HUES48 (cell line): ENCODE data around the gene ZNF664.

Experiments used
- H3K27ac ChIP-seq: one replicate; pipeline ENCODE4 v1.7.0; 2013; ENCODE audit warnings: low read depth, low read length, inconsistent platforms
- H3K27me3 ChIP-seq: 2 replicates; pipeline ENCODE4 v1.6.1; 2013; ENCODE audit warnings: mild to moderate bottlenecking, low read length; ENCODE audit not compliant: control insufficient read depth, insufficient read depth
- H3K36me3 ChIP-seq: 2 replicates; pipeline ENCODE4 v1.6.1; 2013; ENCODE audit warnings: low read length; ENCODE audit not compliant: control insufficient read depth, insufficient read depth
- H3K4me1 ChIP-seq: 2 replicates; pipeline ENCODE4 v1.6.1; 2013; ENCODE audit warnings: mild to moderate bottlenecking, low read length; ENCODE audit not compliant: control insufficient read depth, insufficient read depth
- H3K4me3 ChIP-seq: 2 replicates; pipeline ENCODE4 v1.5.1; 2013; ENCODE audit warnings: mild to moderate bottlenecking, low read depth, low read length
- H3K9ac ChIP-seq: 2 replicates; pipeline ENCODE4 v1.6.1; 2013; ENCODE audit warnings: mild to moderate bottlenecking, low read depth, low read length, moderate library complexity
- H3K9me3 ChIP-seq: 2 replicates; pipeline ENCODE4 v1.6.1; 2013; ENCODE audit warnings: low read length; ENCODE audit not compliant: control insufficient read depth, insufficient read depth

ZNF664 gene

DNA sequence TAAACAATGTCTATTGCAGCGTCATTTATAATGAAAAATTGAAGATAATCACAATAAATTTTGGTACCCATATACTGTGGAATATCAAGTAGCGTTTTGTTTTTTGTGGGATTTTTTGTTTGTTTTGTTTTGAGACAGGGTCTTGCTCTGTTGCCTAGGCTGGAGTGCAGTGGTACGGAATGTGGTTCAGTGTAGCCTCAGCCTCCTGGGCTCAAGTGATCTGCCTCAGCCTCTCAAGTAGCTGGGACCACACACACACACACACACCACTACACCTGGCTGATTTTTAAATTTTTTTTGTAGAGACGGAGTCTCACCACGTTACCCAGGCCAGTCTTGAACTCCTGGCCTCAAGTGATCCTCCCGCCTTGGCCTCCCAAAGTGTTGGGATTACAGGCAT lies 6.6 kb downstream of the ZNF664 start:
- no peak overlapping the region for H3K4me3 ChIP-seq
- no peak overlapping the region for H3K27ac ChIP-seq
- H3K9me3 ChIP-seq = no peaks in the 10 kb centered on the region
- H3K9ac ChIP-seq = no peak overlapping the region
- H3K27me3 ChIP-seq = peaks cover 20% of the 10 kb centered on the region
- peaks cover 3% of the 10 kb centered on the region for H3K4me1 ChIP-seq
- H3K36me3 ChIP-seq = peaks cover 4% of the 10 kb centered on the region; the same call in 1 of the 2 replicates

DNA sequence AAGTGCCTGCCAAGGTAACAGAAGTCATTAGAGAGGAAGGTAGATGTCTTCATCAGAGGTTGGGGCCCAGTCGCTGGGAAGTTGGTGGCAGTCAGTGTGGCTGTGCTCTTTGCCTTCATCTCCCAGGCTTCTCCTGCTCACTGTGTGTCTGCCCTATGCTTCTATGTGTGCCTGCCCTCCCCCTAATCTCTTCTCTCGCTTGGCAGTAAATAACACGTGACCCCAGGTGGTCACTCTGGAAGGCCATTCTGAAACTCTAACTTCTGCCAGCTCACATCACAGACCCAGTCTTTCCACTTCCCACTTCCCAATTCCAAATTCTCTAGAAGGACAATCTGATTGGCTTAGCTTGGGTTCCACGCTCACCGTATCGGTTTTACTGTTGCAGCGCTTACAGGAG lies 9.3 kb downstream of the ZNF664 start:
- no peaks in the 10 kb centered on the region; the same call in 1 of the 2 replicates for H3K36me3 ChIP-seq
- no peaks in the 10 kb centered on the region for H3K4me1 ChIP-seq
- no peak overlapping the region for H3K27ac ChIP-seq
- H3K9me3 ChIP-seq = no peaks in the 10 kb centered on the region
- H3K4me3 ChIP-seq = no peak overlapping the region
- H3K9ac ChIP-seq = no peak overlapping the region
- no peaks in the 10 kb centered on the region for H3K27me3 ChIP-seq

DNA sequence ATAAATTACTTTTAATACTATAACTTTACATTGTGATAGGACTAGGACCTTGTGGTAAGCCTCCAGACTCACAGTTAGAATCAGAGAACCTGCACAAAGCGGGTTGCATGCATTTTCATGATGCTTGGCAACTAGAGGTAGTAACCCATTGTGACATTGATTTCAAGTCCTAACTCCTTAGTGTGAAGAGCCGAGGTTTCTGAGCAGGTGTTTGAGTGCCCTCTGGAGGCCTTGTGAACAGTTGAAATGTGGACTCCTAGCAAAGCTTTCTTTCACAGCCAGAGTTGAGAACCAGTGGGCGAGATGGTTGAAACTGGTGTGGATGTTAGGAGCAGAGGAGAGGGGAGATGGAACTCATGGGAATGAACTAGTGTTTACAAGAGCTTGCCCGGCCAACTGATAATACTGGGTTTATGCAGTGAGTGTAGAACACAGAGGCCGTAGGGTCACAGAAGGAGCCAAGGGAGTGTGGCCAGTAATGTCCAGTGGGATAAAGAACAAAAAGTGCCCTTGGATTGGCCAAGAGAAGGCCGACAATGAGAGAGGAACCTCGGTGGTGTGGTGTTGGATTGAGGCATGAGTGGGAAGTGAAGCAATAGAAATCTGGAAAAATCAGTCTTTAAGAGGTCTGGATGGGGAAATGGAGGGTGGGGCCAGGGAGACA lies 10.9 kb downstream of the ZNF664 start:
- no peaks in the 10 kb centered on the region for H3K27me3 ChIP-seq

DNA sequence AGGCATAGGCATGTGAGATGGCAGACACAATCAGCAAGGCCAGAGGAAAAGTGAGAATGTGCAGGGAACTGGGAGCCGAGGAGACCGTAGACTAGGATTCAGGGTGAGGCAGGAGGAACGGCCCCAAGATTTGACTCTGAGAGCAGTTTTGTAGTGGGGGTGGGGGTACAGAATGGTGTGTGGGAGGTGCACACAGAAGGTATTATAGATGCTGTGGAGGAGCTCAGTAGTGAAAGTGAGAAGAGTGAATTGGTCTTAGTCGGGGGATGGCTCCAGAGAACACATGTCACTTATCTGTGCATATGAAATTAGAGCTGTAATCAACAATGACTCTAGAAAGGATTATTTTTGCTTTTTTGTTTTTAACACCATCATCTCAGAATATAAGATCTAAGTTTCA lies 11.9 kb downstream of the ZNF664 start:
- Histone ChIP-seq H3K36me3 (0 out of 2 replicates have a peak, but pooled peaks cover 12% of the 10 kb centered on the region), H3K4me1 (no peaks in the 10 kb centered on the region), H3K9me3 (no peaks in the 10 kb centered on the region), H3K4me3 (no peak overlapping the region), H3K9ac (no peak overlapping the region), H3K27ac (no peak overlapping the region), H3K27me3 (no peaks in the 10 kb centered on the region)

More for the DNA sequence above, 10.9 kb downstream of the ZNF664 start:
- H3K4me3 ChIP-seq = no peak overlapping the region
- 0 out of 2 replicates have a peak, but pooled peaks cover 11% of the 10 kb centered on the region for H3K36me3 ChIP-seq
- no peaks in the 10 kb centered on the region for H3K9me3 ChIP-seq
- no peak overlapping the region for H3K27ac ChIP-seq
- no peak overlapping the region for H3K9ac ChIP-seq
- H3K4me1 ChIP-seq = no peaks in the 10 kb centered on the region

DNA sequence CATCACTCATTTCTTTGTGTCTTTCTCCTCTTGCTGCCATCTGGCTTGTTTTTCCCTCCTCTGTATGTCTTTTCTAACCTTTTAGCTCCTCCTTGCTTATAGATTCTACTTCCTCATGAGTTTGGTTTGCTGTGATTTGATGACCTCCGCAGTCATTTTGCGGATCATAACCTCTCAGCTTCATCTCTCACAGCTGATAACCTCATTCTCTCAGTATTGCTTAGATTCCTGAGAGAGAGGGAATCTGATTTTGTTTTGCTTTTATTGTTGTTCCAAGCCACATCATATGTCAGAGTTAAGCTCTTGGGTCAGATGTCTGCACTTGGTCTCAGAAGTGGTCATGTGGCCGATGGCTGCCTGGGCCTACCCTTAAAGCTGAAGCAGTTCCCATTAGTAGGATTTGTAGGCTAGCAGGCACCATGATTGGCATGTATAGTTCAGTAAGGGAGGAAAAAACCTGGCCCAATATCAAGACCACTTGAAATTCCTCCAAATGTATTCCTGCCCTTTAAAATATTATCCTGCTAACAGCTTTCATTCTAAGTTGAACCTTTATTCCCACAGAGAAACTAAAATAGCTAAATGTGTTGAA lies 13.5 kb downstream of the ZNF664 start:
- Histone ChIP-seq H3K4me3 (no peak overlapping the region), H3K4me1 (no peaks in the 10 kb centered on the region; the same call in 1 of the 2 replicates), H3K27me3 (no peaks in the 10 kb centered on the region), H3K9ac (no peak overlapping the region), H3K36me3 (peaks cover 12% of the 10 kb centered on the region; the same call in 1 of the 2 replicates), H3K27ac (no peak overlapping the region), H3K9me3 (no peaks in the 10 kb centered on the region)

DNA sequence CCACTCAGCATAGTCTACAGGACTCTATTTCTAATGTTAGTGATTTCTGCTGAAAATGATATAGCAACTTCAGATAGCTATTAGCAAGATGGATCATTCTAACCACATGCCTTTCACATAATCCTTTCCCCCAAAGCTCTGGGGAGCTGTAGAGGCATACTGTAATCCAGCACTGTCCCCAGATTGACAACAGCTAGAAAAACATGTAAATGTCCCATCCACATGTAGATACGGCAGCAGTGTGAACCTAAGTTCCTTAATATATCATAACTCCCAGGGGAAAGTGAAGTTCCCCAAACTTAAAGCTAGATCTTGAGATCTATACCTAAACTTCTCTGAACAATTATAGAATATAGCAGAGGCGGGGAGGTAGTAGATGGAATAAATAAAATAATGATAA lies 14.0 kb downstream of the ZNF664 start:
- H3K36me3 ChIP-seq = peaks cover 12% of the 10 kb centered on the region; the same call in 1 of the 2 replicates

DNA sequence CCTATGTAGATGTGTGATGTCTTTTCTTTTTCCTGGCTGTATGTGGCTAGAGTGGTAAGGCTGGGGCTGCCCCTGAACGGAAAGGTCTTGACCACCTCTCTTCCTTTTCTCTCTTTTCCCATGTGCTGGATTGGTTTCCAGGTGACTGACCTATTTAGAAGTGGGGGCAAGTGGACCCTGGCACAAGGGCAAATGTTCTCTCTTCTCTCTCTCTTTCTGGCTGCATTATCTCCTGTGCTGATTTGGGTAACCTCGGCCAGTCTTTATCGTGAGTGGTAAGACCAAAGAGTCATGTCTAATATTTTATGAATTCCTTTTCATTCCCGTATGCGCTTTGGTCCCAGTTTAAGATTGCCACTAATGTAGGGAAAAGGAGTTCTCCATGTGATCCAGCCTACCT lies 16.2 kb downstream of the ZNF664 start:
- Histone ChIP-seq H3K27ac (no peak overlapping the region), H3K27me3 (no peaks in the 10 kb centered on the region), H3K9me3 (no peaks in the 10 kb centered on the region), H3K36me3 (peaks cover 21% of the 10 kb centered on the region; the same call in 1 of the 2 replicates), H3K9ac (no peak overlapping the region), H3K4me1 (no peaks in the 10 kb centered on the region; the same call in 1 of the 2 replicates), H3K4me3 (no peak overlapping the region)

More for the DNA sequence above, 14.0 kb downstream of the ZNF664 start:
- Histone ChIP-seq H3K27me3 (no peaks in the 10 kb centered on the region), H3K4me3 (no peak overlapping the region), H3K9me3 (no peaks in the 10 kb centered on the region), H3K4me1 (no peaks in the 10 kb centered on the region; the same call in 1 of the 2 replicates), H3K27ac (no peak overlapping the region), H3K9ac (no peak overlapping the region)

DNA sequence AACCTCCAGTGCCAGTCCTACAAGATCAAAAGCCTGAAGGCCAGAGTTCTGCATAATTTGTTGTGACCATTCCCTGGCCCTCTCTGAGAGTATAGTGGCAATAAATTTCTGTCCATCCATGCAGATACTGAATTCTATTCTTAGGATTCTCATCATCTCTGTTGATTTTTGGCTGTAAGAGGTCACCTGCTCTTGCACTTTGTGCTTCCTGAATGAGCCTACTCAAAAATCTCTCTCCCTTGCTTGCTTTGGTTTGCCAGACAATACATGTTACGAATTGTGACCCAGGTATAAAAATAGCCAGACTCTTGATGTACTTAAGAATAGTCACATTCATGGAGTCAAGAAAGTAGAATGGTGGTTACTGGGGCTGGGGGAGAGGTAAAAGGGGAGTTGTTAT lies 16.7 kb downstream of the ZNF664 start:
- Histone ChIP-seq H3K36me3 (peaks cover 21% of the 10 kb centered on the region; the same call in 1 of the 2 replicates), H3K27me3 (no peaks in the 10 kb centered on the region), H3K9ac (no peak overlapping the region), H3K27ac (no peak overlapping the region), H3K4me3 (no peak overlapping the region), H3K4me1 (no peaks in the 10 kb centered on the region; the same call in 1 of the 2 replicates), H3K9me3 (no peaks in the 10 kb centered on the region)

DNA sequence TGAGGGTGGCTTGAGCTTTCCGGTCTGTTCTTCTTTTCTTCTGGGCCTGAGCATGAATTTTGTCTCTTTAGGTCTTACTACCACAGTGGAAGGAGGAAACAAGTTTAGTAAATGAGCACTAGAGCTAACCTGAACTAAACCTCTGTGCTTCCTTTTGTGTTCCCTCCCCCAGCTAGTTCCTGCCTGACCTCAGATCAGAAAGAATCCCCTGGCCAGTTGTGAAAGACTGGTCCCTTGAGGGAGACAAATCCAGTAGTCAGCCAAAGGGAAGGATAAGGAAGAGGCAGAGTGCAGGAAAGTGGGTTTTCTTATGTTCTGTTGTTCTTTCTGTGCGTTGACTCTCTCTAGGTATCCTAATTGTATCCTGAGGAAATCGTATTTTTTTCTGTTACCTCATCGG lies 17.5 kb downstream of the ZNF664 start:
- H3K27me3 ChIP-seq = no peaks in the 10 kb centered on the region

DNA sequence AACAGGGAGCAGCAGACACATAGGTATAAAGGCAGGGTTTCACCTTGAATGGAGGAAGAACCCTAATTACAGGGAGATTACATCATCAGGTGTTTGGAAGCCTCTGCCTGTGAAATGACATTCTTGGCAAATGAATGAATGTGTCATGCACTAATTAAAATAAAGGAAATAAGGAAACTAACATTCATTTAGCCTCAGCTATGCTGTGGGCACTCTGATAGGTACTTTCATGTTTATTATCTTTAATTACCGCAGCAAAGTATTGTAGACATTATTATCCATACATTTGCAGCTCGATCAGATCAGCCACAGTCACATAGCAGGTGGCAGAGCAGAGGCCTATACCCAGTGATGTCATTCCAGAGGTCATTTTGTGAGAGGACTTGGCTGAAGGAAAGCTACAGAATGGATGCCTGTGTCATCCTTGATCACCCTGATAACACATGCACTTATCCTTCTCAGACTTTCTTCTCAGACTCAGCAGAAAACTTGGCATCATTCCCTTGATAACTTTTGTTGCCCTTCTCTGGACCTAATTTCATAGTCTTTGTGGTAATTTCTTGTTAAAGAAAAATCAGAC lies 18.4 kb downstream of the ZNF664 start:
- Histone ChIP-seq H3K4me3 (no peak overlapping the region), H3K27ac (no peak overlapping the region), H3K27me3 (no peaks in the 10 kb centered on the region), H3K4me1 (no peaks in the 10 kb centered on the region; the same call in 1 of the 2 replicates), H3K9me3 (no peaks in the 10 kb centered on the region), H3K36me3 (peaks cover 21% of the 10 kb centered on the region; the same call in 1 of the 2 replicates), H3K9ac (no peak overlapping the region)

More for the DNA sequence above, 17.5 kb downstream of the ZNF664 start:
- H3K4me1 ChIP-seq = no peaks in the 10 kb centered on the region; the same call in 1 of the 2 replicates
- no peaks in the 10 kb centered on the region for H3K9me3 ChIP-seq
- H3K4me3 ChIP-seq = no peak overlapping the region
- no peak overlapping the region for H3K27ac ChIP-seq
- no peak overlapping the region for H3K9ac ChIP-seq
- peaks cover 21% of the 10 kb centered on the region; the same call in 1 of the 2 replicates for H3K36me3 ChIP-seq
